Mesothelial cell of epicardium (in vitro differentiated cells): ENCODE results near the gene C6orf89. TPM values are rescaled to one million over a fixed set of nuclear protein-coding genes. Genes with fewer than 3 reads are reported as not detected.

ENCODE experiments used
- DNase-seq, 2 experiments: peaks; one replicate each; pipeline ENCODE4 v3.0.0; 2021; ENCODE audit warnings: low spot score in 2 of 2; ENCODE audit not compliant: unreplicated experiment in 2 of 2
- H3K27ac Mint-ChIP-seq: 2 replicates; pipeline ENCODE4 v1.8.0; 2021; ENCODE audit warnings: mixed read lengths
- H3K27me3 Mint-ChIP-seq: 2 replicates; pipeline ENCODE4 v1.8.0; 2021; ENCODE audit warnings: low read depth, mixed read lengths
- H3K36me3 Mint-ChIP-seq: 2 replicates; pipeline ENCODE4 v1.8.0; 2021; ENCODE audit warnings: mixed read lengths
- H3K4me1 Mint-ChIP-seq: 2 replicates; pipeline ENCODE4 v1.8.0; 2021; ENCODE audit warnings: mixed read lengths
- H3K4me3 Mint-ChIP-seq: 2 replicates; pipeline ENCODE4 v1.8.0; 2021; ENCODE audit warnings: mild to moderate bottlenecking, moderate library complexity, mixed read lengths
- H3K9me3 Mint-ChIP-seq: 2 replicates; pipeline ENCODE4 v1.8.0; 2021; ENCODE audit warnings: mixed read lengths
- total RNA-seq: library from RNA; stranded (reverse); gene quantifications from 3 replicates; pipeline ENCODE4 v1.2.1, GENCODE V29; 2021
- TF ChIP-seq, protein P1 (sequence below): fragments of 200-600 bp; sonication (generic); IDR thresholded peaks from one replicate; pipeline ENCODE4 v1.5.0; 2021; ENCODE audit warnings: antibody characterized with exemption; ENCODE audit not compliant: unreplicated experiment

Gene C6orf89
- total RNA-seq, 1 donor from 2014 or later, result 39.7 TPM

DNA sequence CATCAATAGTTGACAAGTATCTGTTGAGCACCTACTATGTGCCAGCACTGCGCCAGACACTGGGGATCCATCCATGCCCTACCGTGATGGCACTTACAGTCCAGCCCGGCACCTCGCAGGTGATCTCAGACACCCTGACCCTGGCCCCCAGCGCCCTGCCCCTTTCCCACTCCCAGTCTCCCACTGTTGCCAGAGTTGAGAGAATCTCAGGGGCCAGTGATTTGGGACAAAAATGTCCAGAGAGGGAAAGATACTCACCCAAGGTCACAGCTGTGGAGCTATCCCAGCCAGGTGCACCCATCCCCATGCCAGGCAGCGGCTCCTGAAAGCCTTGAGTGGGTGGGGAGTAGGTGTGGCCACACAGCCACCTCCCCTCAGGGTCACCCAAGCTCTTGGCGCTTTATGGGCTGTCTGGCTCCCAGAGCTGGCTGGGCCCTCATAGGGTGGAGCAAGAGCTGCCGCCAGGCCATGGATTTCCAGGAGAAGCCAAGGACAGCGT lies 72.1 kb downstream of the C6orf89 start:
- peaks cover 3% of the 10 kb centered on the region for H3K4me1 Mint-ChIP-seq
- no peak for DNase-seq
- no peak overlapping the region for H3K27ac Mint-ChIP-seq
- no peak overlapping the region for H3K4me3 Mint-ChIP-seq
- no peaks in the 10 kb centered on the region for H3K27me3 Mint-ChIP-seq
- H3K36me3 Mint-ChIP-seq, result no peaks in the 10 kb centered on the region
- H3K9me3 Mint-ChIP-seq, result no peaks in the 10 kb centered on the region
- TF ChIP-seq, protein P1, sequence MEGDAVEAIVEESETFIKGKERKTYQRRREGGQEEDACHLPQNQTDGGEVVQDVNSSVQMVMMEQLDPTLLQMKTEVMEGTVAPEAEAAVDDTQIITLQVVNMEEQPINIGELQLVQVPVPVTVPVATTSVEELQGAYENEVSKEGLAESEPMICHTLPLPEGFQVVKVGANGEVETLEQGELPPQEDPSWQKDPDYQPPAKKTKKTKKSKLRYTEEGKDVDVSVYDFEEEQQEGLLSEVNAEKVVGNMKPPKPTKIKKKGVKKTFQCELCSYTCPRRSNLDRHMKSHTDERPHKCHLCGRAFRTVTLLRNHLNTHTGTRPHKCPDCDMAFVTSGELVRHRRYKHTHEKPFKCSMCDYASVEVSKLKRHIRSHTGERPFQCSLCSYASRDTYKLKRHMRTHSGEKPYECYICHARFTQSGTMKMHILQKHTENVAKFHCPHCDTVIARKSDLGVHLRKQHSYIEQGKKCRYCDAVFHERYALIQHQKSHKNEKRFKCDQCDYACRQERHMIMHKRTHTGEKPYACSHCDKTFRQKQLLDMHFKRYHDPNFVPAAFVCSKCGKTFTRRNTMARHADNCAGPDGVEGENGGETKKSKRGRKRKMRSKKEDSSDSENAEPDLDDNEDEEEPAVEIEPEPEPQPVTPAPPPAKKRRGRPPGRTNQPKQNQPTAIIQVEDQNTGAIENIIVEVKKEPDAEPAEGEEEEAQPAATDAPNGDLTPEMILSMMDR, result no peak

- no peak overlapping the region for H3K4me3 Mint-ChIP-seq
- DNase-seq, result no peak
- TF ChIP-seq, protein P1, result no peak
- H3K9me3 Mint-ChIP-seq, result no peaks in the 10 kb centered on the region
- H3K4me1 Mint-ChIP-seq, result peaks cover 5% of the 10 kb centered on the region
- no peaks in the 10 kb centered on the region for H3K27me3 Mint-ChIP-seq
- no peaks in the 10 kb centered on the region for H3K36me3 Mint-ChIP-seq
- no peak overlapping the region for H3K27ac Mint-ChIP-seq
These were observed 73.2 kb downstream of the C6orf89 start for GRCh38 chr6:36958775-36959554.

- no peak for DNase-seq
- no peak overlapping the region for H3K27ac Mint-ChIP-seq
- H3K4me3 Mint-ChIP-seq, result no peak overlapping the region
These were observed 74.0 kb downstream of the C6orf89 start for GRCh38 chr6:36959555-36960250.

GRCh38 chr6:36961441-36962435 lies 76.0 kb downstream of the C6orf89 start:
- H3K4me3 Mint-ChIP-seq, result no peak overlapping the region
- H3K4me1 Mint-ChIP-seq, result peaks cover 16% of the 10 kb centered on the region
- no peaks in the 10 kb centered on the region for H3K27me3 Mint-ChIP-seq
- peaks cover 8% of the 10 kb centered on the region for H3K36me3 Mint-ChIP-seq
- DNase-seq, result no peak
- TF ChIP-seq, protein P1, result no peak
- H3K9me3 Mint-ChIP-seq, result no peaks in the 10 kb centered on the region
- H3K27ac Mint-ChIP-seq, result no peak overlapping the region

More at GRCh38 chr6:36959555-36960250, 74.0 kb downstream of the C6orf89 start:
- H3K36me3 Mint-ChIP-seq, result no peaks in the 10 kb centered on the region
- TF ChIP-seq, protein P1, result no peak
- H3K4me1 Mint-ChIP-seq, result peaks cover 13% of the 10 kb centered on the region
- no peaks in the 10 kb centered on the region for H3K27me3 Mint-ChIP-seq
- H3K9me3 Mint-ChIP-seq, result no peaks in the 10 kb centered on the region

DNA sequence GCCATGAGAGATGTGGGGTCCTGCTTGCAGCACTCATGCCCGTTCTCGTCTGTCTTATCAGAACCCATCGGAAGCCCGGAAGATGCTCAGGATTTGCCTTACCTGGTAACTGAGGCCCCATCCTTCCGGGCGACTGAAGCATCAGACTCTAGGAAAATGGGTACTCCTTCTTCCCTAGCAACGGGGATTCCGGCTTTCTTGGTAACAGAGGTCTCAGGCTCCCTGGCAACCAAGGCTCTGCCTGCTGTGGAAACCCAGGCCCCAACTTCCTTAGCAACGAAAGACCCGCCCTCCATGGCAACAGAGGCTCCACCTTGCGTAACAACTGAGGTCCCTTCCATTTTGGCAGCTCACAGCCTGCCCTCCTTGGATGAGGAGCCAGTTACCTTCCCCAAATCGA lies 77.1 kb downstream of the C6orf89 start:
- Mint-ChIP-seq H3K36me3 (peaks cover 15% of the 10 kb centered on the region), H3K9me3 (no peaks in the 10 kb centered on the region), H3K4me3 (no peak overlapping the region), H3K27me3 (no peaks in the 10 kb centered on the region), H3K4me1 (peaks cover 16% of the 10 kb centered on the region), H3K27ac (no peak overlapping the region)
- DNase-seq, result no peak
- TF ChIP-seq, protein P1, result no peak
